Head of caudate nucleus (tissue), 42 donors: ENCODE data around the gene PRSS22.
A peak's percentile ranks its signal among the peaks of the same experiment; 100 is the strongest.
"Not testable (repeated sequence)": the region's sequence is repeated elsewhere in the genome, so short reads cannot be mapped to it uniquely, and the experiment has no call there.

Source experiments
- DNase-seq, 42 donors: peaks; one replicate each; pipeline versions ENCODE4 v3.0.0 to v3.0.0-alpha.2; 2020 to 2021; ENCODE audit warnings: mixed read lengths in 7 of 42
- intact Hi-C: fragments of 100-400 bp; cut with DNase I; formaldehyde crosslinking; loops from one replicate; pipeline ENCODE4 v1.15.0; 2022

PRSS22 gene, protein sequence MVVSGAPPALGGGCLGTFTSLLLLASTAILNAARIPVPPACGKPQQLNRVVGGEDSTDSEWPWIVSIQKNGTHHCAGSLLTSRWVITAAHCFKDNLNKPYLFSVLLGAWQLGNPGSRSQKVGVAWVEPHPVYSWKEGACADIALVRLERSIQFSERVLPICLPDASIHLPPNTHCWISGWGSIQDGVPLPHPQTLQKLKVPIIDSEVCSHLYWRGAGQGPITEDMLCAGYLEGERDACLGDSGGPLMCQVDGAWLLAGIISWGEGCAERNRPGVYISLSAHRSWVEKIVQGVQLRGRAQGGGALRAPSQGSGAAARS

DNA sequence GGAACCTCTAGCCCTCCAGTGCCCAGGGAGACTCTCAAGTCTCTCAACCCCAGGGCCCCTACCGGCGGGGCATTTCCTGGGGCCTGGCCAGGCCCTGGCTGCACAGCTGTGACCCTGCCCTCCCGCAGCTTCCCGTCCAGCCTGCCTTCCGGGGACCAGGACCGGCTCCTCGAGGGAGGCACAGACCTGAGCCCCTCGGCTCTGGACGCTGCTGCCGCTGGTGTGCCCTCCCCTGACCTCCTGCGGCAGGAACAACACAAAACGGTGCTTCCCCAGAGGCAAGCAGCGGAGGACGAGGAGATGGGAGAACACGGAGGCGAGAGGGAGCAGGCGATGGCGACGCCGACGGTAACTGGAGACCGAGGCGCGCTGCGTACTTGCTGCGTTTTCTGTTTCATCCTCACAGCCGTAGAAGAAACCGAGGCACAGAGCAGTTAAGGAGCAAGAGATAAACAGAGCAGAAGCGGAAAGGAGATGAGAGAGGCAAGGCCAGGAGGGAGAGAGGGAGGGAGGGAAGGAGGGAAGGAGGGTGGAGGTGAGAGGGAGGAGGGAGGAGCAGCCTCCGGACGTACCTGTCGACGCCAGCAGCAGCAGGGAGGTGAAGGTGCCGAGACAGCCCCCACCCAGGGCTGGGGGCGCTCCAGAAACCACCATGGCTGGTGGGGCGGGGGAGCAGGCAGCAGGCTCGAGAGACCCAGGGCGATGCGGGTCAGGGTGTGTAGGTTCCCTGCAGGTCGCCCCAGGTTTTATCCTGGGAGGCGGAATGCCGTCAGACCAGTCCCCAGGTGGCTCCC lies at the start of gene PRSS22:
PRSS22 (minus strand) TSS at position 720 of the 794 bp plus-strand sequence; CDS start at position 654, 66 bp downstream.
- intact Hi-C loops, result no loop called here
- DNase-seq, result peak in 3 of 42 donors; percentile 16 to 48 (median 27)

DNA sequence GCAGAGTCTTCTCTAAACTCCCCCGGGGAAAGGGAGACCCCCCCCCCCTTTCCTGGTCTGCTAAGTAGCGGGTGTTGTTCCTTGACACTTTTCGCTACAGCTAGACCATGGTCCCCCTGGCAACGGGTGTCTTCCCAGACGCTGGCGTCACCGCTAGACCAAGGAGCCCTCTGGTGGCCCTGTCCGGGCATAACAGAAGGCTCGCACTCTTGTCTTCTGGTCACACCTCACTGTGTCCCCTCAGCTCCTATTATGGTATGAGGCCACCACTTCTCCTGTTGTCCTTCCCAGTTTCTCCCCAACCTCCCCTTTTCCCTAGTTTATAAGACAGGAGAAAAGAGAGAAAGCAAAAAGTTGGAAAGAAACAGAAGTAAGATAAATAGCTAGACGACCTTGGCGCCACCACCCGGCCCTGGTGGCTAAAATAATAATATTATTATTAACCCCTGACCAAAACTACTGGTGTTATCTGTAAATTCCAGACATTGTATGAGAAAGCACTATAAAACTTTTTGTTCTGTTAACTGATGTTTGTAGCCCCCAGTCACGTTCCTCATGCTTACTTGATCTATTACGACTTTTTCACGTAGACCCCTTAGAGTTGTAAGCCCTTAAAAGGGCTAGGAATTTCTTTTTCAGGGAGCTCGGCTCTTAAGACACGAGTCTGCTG lies 49.2 kb upstream of the PRSS22 start:
- DNase-seq, result peak in 36 of 42 donors; percentile 17 to 76 (median 52)
- intact Hi-C loops, result not testable (repeated sequence)

- DNase-seq, result no peak
- intact Hi-C loops, result loop anchor here (1.0 kb wide), 1 partner anchor 24 kb away; no protein-coding TSS in a partner anchor
Observed at GRCh38 chr16:2905988-2906387, 48.0 kb upstream of the PRSS22 start.

DNA sequence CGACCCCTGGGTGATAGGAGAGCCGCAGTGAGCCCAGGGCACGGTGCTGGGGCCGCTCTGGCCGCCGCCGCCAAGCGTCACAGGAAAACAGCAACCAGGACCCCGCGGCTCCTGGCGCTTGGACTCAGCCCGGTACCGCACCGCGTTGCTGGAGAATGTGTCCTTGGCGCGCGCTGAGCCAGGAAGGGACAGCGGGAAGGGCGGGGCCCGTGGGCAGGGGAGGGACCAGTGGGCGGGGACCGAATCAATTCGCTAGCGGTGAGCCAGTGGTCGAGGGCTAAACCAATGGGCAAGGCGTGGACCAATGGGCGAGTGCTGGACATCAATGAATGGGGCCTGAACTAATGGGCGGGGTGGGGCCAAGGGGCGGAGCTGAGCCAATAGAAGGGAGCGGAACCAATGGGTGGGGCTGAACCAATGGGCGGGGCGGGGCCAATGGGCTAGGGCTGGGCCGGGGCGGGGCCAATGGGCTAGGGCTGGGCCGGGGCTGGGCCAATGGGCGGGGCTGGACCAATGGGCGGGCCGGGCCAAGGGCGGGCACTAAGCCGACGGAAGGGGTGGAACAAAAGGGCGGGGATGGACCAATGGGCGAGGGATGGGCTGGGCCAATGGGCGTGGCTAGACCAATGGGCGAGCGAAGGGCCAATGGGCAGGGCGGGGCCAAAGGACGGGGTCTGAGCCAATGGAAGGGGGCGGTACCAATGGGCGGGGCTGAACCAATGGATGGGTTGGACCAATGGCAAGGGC lies 47.4 kb upstream of the PRSS22 start:
- intact Hi-C loops, result loop anchor here (1.0 kb wide), 1 partner anchor 23 kb away; no protein-coding TSS in a partner anchor
- DNase-seq, result peak; percentile 99 to 100 (median 100)

DNA sequence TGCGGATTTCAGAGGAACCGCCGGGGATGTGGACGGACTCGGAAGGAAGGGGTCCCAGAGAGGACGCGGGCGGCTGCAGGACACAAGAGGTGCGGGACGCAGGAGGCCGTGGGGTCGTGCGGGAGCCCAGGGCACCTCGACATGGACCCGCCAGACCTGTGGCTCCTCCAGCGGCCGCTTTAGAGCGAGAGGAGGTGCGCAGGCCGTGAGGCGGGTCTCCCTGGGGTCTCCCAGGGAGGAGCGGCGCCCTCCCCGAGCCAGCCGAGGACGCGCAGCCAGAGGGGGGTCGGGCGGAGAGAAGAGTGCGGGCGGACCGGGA lies 46.9 kb upstream of the PRSS22 start:
- intact Hi-C loops, result loop anchor here (1.0 kb wide), 1 partner anchor 23 kb away; no protein-coding TSS in a partner anchor
- DNase-seq, result peak in 27 of 42 donors; percentile 19 to 64 (median 43)

DNA sequence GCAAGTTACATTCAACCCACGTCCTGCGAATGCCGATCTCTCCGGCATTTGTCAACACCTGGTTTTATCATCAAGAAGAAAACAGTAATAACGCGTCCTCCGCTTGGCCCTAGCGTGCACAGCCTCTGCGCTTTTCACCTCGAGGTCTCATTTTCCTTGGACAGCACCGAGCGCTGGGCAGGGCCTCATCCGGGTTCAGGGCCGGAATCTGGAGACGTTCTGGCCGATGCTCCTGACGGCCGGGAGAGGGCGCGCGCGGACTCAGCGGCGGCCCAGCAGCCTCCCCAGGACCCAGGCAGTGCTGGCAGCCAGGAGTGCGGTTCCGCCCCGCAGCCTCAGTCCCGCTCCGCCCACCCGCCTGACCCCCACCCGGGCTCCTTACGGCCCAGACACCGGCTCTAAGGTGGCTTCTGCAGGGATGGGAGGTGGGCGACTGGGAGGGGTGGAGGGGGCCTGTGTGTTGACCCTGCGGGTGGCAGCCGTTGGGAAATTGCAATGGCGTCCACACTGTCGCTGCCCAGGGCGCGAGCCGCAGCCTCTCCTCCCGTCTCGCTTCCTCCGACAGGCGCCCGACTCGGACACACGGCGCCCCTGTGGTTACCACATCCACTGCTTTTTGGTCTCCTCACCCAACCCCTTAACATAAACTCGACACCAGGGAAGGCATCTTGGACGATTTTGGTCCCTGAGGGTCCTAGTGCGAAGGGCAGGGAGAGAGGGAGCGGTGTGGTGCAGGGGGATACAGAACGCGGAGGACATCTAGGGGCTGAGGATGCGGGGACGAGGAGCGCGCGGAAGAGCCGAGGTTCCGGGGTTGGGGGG lies 46.3 kb upstream of the PRSS22 start:
- peak; percentile 64 to 94 (median 88) for DNase-seq
- intact Hi-C loops, result no loop called here

- intact Hi-C loops, result no loop called here
- no peak for DNase-seq
Observed at GRCh38 chr16:2902337-2903130, 44.6 kb upstream of the PRSS22 start.

DNA sequence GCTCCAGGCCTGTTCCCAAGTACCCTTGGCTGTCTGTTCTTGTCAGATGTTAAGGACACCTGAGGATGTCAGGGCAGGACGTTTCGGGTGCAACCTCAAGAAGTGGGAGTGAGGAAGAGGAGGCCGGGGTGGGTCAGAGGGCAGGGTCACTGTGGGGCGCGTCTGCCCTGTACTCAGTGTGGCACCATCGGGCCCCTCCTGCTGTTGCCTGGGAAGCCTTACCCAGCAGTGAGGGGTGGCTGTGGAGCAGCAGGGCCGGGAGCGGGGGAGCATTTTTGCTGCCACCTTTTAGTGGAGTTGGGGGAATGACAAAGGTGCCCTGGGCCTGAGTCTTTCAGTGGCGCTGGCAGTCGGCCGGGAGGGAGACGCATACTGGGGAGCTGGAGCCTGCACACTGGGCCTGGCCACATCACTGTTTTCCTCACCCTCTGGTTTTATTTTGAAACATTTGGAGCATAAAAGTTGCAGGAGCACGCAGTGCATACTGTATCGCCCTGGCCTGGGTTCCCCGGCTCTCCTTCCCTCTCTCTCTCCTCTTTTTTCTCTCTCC lies 42.6 kb upstream of the PRSS22 start:
- no peak for DNase-seq
- intact Hi-C loops, result no loop called here

DNA sequence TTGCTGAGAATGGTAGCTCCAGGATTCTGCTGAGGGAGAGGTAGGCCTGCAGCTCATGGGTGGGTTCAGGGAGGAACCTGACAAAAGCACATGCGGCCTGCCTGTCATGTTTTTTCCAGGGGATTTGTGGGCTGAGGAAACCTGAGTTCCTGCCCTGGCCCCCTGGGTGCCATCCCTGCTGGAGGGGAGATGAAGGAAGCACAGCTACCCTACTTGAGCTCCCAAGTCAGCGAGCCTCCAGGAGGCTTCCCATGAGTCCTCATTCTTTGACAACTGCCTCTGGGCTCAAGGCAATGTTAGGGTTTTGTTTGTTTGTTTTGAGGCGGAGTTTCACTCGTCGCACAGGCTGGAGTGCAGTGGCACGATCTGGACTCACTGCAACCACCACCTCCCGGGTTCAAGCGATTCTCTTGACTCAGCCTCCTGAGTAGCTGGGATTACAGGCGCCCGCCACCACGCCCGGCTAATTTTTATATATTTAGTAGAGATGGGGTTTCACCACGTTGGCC lies 41.6 kb upstream of the PRSS22 start:
- no peak for DNase-seq
- intact Hi-C loops, result no loop called here

DNA sequence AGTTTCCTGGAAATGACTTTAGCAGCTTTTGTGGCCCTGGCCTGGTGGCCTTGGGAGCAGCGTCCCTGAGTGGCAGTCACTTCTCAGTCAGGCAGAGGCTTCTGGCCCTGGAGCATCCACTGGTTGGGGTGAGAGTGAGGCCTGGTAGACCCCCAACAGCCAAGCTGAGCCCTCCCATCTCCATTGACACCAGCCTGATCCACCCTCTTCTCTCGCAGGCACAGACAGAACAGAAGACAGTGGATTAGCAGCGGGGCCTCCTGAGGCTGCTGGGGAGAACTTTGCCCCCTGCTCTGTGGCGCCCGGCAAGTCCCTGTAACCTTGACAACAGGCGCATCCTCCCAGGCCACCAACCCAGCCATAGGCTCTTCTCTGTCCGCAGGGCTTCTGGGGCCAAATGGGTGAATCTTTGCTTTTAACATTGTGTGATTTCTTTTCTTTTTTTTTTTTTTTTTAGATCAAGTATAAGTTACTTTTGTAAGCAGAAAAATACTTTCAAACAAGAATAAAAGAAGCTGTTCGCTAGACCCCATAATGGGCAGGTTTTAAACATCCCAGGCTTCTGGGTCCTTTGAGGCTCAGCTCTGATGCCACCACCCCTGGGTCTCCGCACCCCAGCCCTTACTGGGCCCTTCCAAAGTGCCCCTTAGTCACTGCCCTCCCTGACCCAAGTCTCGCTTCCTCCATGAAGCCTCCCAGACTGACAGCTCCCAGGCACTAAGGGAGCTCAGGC lies 41.0 kb upstream of the PRSS22 start:
- intact Hi-C loops, result no loop called here
- no peak for DNase-seq

DNA sequence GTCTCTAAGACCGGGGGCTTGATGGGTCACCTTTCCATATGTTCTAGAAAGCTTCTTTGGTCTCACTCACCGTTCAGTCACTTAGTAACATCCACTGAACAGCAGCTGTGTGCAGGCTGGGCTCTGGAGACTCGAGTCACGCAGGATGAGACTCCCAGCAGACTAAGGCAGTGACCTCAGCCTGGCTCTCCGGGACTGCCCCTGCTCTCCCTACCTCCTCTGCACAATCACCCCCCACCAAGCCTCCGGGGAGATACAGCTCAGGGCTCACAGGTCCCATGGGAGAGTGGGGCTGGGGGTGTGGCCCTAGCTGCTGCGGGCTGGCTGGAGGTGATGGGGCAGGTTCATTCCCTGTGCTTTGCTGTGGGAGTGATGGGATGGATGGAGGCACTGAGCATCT lies 39.1 kb upstream of the PRSS22 start:
- intact Hi-C loops, result no loop called here
- no peak for DNase-seq

DNA sequence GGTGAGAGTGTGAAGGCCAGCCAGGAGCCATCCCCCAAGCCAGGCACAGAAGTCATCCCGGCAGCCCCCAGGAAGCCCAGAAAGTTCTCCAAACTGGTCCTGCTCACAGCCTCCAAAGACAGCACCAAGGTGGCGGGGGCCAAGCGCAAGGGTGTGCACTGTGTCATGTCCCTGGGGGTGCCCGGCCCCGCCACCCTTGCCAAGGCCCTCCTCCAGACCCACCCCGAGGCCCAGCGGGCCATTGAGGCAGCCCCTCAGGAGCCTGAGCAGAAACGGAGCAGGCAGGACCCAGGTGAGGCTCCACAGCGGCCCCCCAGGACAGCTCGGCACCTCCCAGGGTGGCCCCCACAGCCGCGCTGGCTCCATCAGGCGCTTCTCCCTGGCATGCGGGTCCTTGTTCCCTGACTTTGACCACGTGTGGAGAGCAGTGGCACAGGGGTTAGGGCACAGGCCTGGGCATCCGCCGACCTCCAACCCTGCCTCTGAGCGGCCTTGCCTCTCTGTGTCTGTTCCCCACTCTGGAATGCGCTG lies 38.6 kb upstream of the PRSS22 start:
- no peak for DNase-seq
- intact Hi-C loops, result no loop called here

- intact Hi-C loops, result no loop called here
- DNase-seq, result no peak
Observed at GRCh38 chr16:2895813-2896212, 37.8 kb upstream of the PRSS22 start.

GRCh38 chr16:2894231-2894630 lies 36.3 kb upstream of the PRSS22 start:
- DNase-seq, result no peak
- intact Hi-C loops, result no loop called here

DNA sequence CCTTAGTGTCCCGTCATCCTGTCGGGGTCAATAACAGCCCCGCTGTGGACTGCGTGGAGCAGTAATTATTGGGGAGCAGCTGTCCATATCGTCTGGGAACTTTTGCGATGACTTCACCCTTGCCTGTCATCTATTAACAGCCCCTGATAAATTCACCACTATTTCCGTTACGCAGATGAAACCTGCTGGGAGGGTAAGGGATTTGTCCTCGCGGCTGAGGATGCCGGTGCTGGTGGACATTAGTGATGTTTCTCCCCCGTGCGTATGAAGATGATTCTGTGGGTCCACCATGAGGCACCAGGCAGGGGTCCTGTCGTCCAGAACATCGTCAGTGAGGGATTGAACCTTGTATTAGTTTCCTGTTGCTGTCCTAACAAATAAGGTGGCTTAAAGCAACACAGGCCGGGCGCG lies 26.1 kb upstream of the PRSS22 start:
- intact Hi-C loops, result no loop called here
- no peak for DNase-seq

DNA sequence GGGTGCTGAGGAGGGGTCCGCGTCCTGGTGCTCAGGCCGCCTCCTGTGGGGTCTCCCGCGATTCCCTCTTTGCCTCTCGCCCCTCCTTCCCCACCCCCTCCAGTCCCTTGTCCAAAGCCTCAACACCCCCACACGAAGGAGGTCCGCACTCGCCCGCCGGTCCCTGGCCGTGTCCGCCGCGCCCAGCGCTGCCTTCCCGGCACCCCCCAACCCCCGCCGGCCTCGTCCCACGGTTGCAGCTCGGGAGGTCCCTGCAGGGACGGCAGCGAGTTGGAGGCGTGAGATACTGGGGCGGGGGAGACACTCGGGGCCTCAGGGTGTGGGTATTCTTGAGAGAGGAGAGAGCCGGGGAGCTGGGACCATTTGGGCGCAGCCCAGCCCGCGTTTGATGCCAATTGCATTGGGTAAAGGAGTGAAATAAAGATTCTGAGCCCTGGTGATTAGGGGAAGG lies 25.5 kb upstream of the PRSS22 start:
- intact Hi-C loops, result no loop called here

More for the DNA sequence above, 25.5 kb upstream of the PRSS22 start:
- peak in 26 of 42 donors; percentile 11 to 57 (median 28) for DNase-seq
